G401 (cell line): ENCODE results near the gene ENGASE. TPM values are rescaled to one million over a fixed set of nuclear protein-coding genes. Genes with fewer than 3 reads are reported as not detected.
"Not testable (repeated sequence)": the region's sequence is repeated elsewhere in the genome, so short reads cannot be mapped to it uniquely, and the experiment has no call there.

Experiments
- DNase-seq: peaks from one replicate; pipeline ENCODE4 v3.0.0-alpha.2; 2015; ENCODE audit warnings: low spot score
- in situ Hi-C: cut with HindIII; loops from 2 replicates; pipeline ENCODE4 v1.10.0; 2016; ENCODE audit warnings: low sequenced_read_pairs, mixed read lengths
- total RNA-seq: library from RNA; depleted of rRNA; stranded (reverse); fragments of >200 nt; shearing (Covaris generic); gene quantifications from 2 replicates; pipeline ENCODE4 v1.2.3, GENCODE V29; 2014

ENGASE gene
- total RNA-seq, 1 experiment from 2014 or later, result 17.1 TPM

DNA sequence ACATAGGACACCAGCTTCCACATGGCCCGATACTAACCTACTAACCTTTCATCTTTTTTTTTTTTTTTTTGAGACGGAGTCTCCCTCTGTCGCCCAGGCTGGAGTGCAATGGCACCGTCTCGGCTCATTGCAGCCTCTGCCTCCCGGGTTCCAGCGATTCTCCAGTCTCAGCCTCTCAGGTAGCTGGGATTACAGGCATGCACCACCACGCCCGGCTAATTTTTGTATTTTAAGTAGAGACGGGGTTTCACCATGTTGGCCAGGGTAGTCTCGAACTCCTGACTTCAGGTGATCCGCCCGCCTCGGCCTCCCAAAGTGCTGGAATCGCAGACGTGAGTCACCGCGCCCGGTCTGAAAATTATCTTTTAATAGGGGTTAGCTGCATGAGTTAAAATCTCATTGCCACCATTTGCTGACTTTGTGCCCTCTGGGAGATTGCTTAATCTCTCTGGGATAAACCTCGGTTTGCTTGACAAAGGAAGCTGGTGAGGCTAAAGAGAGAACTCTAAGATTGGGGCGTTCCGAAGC, 439 bp upstream of the ENGASE start:
- DNase-seq, in situ Hi-C loops: not testable (repeated sequence)

DNA sequence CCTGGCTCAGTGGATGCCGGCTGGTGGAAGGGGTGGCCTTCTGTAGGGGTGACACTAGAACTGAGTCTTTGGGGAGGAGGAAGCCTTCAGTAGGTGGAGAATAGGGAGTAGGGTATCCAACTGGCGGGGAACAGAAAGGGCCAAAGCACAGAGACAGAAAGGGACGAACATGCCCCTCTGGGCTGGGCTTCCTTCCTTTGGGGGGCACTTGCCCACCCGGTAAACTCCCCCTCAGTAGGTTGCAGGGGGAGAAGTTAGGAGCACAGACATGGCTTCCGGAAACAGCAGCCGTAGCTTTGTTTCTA, 774 bp downstream of the ENGASE start:
- DNase-seq, result no peak
- in situ Hi-C loops, result no loop called here

DNA sequence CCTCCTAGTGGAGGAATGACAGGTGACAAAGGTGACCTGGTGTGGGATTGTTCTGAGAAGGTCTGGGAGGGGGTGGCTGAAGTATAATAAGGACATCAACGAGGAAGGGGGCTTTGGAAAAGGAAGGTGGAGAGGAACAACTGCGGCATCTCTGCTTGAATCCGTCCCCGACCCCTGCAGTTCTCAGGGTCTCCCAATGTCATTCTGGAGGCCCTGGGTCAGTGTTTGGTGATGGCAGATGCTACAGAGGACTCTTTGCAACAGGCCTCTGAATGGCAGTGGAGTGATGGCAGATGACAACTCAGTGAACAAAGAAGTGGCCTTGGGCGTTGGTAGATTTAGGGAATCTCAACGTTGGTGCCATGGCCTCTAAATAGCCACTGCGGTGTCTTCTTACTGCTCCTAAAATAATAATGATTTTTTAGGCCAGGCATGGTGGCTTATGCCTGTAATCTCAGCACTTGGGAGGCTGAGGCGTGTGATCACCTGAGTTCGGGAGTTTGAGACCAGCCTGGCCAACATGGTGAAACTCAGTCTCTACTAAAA, 1.3 kb downstream of the ENGASE start:
- no peak for DNase-seq
- in situ Hi-C loops, result no loop called here

DNA sequence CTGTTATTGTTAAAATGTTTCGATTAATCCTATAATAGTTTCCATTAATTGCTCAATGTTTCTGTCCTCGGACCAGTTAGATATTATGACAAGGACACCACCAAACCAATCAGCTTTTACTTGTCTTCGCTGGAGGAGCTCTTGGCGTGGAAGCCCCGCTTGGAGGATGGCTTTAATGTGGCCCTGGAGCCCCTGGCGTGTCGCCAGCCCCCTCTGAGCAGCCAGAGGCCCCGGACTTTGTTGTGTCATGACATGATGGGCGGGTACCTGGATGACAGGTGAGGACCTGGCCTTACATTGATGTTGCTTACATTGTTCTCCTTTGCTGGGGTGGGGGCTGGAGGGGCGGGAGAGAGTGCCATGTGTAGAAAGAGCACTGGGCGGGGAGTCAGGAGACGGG, 3.0 kb downstream of the ENGASE start:
- DNase-seq, result no peak
- in situ Hi-C loops, result no loop called here

DNA sequence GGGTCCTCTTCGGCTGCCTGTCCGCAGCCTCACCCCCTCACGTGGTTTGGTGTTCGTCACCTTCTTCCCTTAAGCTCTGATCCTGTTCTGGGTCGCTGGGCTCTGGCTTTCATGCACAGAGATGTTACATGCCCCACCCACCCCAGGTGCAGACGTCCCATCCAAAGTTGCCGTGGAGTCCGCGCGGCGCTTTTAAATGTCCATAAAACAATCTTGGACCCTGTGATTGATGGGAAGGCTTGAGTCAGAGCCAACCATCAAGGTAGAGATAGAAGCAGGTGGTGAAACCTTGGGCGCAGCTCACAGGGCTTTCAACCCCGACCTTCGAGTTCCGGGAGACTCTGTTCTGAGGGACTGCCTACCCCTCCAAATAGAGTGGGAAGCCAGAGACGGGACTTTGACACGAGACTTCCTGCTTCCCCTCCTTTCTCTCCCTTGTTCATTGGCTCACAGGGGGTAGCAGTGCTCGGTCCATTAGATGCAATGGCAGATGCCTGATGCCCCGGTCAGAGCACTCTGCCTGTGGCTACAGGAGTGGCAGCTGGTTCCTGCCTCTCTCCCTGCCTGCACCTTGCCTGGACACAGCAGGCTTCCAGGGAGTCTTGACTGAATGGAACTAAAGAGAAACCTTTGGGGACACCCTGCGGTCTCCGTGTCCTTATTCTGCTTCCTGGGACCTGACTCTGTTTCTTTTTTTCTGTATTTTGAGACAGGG, 4.0 kb downstream of the ENGASE start:
- in situ Hi-C loops, result no loop called here
- no peak for DNase-seq

DNA sequence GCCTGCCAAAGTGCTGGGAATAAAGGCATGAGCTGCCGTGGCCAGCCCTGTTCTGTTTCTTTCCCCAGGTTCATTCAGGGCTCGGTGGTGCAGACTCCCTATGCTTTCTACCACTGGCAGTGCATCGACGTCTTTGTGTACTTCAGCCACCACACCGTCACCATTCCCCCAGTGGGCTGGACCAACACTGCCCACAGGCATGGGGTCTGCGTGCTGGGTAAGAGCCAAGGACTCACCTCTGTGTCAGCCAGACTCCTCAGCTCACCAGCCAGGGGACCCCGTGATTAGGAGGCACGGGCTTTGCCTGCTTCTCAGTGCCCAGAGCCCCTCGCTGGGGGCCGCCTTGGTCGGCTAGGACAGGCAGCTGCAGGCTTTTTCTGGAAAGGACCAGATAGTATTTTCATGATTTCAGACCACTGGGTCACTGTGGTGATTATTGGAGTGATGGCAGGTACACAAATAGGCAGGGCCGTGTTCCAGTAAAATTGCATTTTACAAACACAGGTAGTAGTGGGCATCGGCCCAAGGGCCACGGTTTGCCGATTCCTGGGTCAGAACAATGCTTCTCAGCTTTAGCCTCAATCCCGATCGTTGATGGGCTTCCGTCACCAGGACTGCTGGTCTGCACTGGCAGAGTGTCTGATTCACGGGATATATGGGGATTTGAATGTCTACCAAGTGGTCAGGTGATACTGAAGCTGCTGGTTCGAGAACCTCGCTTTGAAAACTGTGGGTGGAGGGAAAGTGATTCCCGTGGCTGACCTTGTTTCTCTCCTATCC, 5.0 kb downstream of the ENGASE start:
- DNase-seq, result no peak
- in situ Hi-C loops, result no loop called here

DNA sequence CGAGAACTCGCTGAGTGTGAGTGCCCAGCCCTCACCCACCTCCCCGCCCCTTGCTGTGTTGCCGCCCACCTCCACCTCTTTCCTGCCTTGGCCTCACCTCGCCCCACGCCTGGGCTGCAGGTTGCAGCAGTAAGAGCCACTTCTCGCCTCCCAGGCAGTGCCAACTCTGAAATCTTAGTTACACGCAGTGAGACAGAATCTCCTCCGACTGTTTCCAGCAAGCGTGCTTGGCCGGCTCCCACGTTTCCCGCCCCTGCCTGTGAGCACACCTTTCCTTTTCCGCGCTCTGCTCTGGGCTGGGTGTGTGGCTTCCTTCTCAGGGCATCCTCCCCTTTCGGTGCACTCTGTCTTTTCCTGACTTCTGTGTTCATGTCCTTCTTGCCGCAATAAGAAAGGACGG, 5.7 kb downstream of the ENGASE start:
- in situ Hi-C loops, result no loop called here
- DNase-seq, result peak; percentile 56

DNA sequence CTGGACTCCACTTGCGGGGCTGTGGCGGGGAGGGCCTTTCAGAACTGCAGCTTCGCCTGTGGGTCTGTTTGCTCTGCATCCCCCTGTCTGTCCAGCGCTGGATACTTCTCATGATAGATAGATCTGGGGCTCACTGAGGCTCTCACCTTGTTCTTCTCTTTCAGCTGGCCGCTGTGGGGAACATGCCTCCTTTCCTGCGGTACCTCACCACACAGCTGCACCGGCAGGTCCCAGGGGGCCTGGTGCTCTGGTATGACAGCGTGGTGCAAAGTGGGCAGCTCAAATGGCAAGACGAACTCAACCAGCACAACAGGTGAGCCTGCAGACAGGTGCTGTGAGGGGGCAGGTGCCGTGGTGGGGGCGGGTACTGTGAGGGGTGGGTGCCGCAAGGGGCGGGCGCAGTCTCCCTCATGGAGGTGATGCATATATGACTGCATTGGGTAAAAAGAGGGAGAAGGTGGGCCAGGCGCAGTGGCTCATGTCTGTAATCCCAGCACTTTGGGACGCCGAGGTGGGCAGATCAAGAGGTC, 6.2 kb downstream of the ENGASE start:
- no peak for DNase-seq
- in situ Hi-C loops, result no loop called here

DNA sequence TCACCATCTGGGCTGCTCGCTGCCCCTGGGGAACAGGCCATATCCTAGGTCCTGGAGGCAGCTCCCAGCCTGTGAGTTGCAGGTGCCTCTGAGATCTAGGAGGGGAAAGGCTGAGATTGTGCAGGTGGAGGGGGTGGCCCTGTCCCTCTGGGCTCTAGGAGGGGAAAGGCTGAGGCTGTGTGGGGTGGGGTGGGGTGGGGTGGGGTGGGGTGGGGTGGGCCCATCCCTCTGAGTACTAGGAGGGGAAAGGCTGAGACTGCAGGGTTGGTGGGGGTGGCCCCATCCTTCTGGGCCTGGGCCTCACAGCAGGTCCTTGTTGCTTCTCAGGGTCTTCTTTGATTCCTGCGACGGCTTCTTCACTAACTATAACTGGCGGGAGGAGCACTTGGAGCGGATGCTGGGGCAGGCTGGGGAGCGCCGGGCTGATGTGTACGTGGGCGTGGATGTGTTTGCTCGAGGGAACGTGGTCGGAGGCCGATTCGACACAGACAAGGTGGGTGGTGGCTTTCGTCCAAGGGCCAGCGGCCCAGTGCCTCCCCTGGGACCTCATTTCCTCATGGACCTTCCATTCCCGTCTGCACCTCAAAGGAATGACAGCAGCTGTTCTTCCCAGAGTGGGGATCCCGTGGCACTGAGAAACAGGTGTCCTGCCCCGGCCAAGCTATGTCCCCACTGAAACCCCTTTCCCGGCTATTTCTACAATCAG, 7.1 kb downstream of the ENGASE start:
- in situ Hi-C loops, result no loop called here
- no peak for DNase-seq

DNA sequence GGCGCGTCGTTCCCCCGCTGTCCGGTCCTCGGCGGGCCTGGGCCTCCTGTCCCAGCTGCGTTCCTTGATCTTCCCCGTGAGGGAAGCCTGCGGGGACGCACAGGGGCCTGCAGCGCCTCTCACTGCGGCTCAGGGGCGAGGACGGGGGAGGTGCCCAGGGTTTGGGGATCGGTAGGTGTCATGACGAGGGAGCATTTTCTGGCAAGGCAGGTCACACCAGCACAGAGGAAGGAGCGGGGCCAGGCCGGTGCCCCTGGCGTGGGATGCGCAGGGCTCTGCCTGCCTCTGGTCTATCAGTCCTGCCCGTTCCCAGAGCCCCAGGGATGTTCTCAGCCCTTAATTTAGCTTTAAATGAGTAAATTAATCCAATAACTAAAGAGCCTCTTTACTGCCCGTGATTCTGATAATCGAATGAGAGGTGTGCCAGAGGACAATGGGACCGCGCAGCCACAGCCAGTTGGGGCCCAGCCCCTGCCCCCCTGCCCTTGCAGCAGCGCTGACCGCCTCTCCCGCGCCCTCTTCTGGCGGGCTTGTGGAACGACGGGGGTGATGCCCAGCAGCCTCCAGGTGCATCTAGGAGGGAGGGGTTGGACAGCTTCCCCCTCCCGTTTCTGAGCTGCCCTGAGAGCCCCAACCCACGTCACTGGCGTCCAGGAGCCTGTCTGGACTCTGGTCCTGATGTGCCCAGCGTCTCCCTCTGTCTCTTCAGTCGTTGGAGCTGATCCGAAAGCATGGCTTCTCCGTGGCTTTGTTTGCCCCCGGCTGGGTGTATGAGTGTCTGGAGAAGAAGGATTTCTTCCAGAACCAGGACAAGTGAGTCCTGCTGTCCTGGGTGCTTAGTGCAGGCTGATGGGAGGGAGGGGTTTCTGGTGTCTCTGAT, 7.9 kb downstream of the ENGASE start:
- no peak for DNase-seq
- in situ Hi-C loops, result no loop called here

DNA sequence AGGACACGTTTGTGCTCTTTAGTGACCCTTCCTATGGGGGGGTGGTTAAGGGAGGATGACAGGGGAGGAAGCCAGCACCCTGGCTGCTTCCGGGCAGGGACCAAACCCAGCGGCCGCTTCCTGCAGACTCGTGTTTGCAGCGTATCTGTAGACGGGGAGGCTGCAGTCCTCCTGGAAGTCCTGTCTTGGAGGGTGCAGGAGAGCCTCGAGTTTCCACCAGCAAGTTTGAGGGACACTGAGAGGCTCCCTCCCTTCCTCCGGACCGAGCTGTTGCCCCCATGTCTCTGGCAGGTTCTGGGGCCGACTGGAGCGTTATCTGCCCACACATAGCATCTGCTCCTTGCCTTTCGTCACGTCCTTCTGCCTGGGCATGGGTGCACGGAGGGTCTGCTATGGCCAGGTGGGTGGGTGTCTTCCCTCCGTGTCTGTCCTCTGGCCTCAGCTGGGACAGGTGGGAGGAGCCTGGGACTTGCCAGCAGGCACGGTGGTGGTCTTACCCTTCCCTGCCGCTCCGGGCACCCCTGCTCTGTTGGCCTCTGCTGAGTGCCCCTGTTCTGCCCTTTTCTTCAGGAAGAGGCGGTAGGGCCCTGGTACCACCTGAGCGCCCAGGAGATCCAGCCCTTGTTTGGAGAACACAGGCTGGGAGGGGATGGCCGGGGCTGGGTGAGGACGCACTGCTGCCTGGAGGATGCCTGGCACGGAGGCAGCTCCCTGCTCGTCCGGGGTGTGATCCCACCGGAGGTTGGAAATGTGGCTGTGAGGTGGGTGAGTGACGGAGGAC, 8.8 kb downstream of the ENGASE start:
- in situ Hi-C loops, result no loop called here
- no peak for DNase-seq

DNA sequence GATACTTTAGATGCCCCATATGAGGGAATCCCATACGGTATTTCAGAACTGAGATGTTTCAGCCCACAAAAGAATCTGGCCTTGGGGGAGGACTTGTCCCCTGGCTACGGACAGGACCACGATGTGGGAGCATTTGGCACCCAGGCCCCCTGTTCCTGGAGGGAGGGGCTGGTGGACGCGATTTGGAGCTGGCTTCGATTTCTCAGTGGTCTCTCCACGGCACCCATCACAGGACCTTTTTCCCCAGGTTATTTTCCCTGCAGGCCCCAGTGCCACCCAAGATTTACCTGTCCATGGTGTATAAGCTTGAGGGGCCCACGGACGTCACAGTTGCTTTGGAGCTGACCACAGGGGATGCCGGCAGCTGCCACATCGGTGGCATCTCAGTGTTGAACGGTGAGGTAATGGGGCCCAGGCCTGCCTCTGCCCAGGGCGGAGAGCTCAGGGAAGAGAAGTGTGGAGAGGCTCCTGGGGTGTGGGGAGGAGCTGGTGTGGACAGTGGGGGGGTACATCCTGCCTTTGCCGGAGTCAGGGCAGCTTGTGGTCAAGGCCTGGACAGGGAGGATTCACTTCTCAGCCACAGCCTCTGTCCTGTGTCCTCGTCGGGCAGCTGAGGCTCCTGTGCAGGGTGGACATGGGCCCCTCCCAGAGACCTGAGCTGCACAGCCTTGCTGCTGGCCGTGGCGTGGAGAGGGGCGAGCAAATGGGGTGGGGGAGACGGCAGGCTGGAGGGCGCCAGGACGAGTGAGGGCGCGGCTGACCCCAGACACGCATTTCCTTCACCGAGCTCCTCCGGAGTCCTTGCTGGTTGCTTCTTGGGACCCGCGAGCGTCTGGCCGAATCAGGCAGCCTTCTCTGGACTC, 9.9 kb downstream of the ENGASE start:
- no peak for DNase-seq
- in situ Hi-C loops, result no loop called here

DNA sequence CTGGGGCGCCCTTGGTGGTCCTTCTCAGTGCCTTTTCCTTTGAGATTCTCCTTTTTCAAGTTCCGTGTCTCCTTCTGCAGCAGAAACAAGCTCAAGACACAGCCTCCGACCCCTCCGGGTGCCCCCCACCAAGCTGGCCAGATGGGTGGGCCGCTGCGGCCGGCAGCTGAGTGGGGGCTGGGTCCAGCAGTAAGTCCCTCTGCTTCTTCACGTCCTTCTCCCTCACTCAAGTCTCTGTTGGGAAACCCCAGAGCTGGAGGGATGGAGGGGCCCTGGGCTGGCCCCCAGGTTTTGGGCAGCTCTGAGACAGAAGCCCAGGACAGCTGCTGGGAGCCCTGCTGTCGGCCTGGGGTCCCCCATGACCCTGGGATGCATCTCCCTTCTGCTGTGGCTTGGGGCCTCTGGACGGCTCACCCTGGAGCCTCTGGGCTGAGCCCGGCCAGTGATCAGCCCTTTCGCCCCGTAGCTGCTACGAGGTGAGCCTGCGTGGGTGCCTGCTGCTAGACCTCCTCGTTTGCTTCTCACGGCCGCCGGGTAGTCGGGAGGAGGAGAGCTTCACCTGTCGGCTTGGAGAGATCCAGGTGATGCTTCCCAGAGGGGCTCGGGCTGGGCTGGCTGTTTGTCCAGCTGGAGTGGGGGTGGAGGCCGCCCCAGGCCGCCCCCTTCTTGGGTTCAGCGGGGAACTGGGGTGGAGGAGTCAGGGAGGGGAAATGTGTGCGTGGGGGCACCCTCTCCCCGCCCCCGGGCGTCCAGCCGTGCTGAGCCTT, 10.7 kb downstream of the ENGASE start:
- in situ Hi-C loops, result no loop called here
- DNase-seq, result no peak

DNA sequence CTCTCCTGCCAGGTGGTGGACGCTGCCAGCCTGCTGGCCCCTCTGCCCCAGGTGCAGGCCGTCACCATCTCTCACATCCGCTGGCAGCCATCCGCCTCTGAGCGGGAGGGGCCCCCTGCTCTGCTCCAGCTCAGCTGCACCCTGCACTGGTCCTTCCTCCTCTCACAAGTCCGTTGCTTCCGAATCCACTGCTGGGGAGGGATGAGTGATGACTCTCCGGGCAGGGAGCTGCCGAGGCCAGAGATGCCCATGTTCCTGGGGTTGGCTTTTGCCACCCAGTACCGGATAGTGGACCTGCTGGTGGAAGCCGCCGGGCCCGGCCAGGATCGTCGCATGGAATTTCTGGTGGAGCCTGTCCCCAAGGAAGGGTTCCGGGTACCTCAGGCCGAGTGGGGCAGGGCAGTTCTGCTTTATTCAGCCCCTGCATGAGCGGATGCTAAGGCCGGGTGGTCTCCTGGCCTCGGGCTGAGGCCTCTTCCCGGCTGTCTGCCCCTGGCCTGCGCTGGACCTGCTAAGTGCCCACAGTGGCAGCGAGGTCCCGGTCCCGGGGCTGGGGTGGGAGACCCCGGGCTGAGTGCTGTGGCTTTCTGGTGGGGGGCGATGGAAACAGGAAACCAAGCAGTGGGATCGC, 11.4 kb downstream of the ENGASE start:
- DNase-seq, result no peak
- in situ Hi-C loops, result no loop called here

DNA sequence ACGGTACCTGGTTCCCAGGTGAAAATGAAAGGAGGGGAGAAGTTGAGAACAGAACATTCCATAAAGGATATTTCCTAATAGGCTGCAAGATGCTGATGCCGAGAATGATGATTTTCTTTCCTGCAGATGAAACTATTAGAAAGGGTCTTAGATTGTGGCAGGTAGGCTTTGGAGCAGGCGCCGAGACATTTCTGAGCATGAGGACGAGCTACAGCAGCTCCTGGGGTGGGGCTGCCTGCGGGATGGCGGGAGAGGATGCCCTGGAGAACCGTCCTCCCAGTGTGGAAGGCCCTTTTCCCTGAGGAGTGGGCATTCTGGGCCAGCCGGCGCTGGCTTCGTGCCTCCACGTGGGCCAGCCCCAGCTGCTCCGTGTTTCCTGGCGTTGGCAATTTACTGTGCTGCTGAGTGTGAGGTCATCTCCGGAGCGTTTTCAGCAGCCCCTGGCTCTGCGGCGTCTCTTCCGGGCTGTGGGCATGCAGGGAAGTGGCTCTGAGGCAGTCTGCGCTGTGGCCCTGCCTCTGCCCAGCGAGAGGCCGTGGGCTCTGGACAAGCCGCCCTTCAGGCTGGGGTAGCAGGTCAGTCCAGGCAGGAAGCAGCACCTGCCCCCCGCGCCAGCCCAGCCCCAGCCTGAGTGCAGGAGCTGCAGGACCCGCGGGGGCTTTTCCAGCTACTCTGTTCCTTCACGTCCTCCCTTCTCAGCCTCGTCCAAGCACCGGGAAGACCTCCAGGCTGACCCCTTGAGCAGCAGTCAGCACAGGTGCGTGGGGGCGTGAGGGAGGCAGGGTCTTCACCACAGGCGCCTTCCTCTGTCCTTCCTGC, 12.2 kb downstream of the ENGASE start:
- in situ Hi-C loops, result no loop called here
- DNase-seq, result no peak
